ENCODE measurements around the gene TRIM75.

DNA sequence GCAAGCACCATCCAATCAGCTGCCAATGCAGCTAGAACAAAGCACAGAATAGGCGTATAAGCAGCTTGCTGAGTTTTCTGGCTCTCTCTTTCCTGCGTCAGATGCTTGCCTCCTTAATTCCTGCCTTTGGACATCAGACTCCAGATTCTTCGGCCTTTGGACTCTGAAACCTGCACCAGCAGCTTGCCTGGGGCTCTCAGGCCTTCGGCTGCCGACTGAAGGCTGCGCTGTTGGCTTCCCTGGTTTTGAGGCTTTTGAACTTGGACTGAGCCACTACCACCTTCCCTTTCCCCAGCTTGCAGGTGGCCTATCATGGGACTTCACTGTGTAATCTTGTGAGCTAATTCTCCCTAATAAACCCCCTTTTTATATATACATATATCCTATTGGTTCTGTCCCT is 52.9 kb downstream of the TRIM75 start:
- TF ChIP-seq, protein P1, sequence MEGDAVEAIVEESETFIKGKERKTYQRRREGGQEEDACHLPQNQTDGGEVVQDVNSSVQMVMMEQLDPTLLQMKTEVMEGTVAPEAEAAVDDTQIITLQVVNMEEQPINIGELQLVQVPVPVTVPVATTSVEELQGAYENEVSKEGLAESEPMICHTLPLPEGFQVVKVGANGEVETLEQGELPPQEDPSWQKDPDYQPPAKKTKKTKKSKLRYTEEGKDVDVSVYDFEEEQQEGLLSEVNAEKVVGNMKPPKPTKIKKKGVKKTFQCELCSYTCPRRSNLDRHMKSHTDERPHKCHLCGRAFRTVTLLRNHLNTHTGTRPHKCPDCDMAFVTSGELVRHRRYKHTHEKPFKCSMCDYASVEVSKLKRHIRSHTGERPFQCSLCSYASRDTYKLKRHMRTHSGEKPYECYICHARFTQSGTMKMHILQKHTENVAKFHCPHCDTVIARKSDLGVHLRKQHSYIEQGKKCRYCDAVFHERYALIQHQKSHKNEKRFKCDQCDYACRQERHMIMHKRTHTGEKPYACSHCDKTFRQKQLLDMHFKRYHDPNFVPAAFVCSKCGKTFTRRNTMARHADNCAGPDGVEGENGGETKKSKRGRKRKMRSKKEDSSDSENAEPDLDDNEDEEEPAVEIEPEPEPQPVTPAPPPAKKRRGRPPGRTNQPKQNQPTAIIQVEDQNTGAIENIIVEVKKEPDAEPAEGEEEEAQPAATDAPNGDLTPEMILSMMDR (IDR thresholded peaks at IDR 0.05) = no peak
- TF ChIP-seq POLR2A (IDR thresholded peaks at IDR 0.05) = no peak
